ENCODE measurements around the gene PTPRE. TPM values are rescaled to one million over a fixed set of nuclear protein-coding genes. Genes with fewer than 3 reads are reported as not detected.

PTPRE gene
- total RNA-seq, 2 donors from 2014 or later: 26.9 to 36.1 TPM

GRCh38 chr10:128044961-128045832 is 138.3 kb downstream of the PTPRE start:
- DNase-seq: peak in 1 of 2 donors; percentile 21
- ATAC-seq: no peak
- intact Hi-C loops (cut with DNase I, micrococcal nuclease): no loop called here

DNA sequence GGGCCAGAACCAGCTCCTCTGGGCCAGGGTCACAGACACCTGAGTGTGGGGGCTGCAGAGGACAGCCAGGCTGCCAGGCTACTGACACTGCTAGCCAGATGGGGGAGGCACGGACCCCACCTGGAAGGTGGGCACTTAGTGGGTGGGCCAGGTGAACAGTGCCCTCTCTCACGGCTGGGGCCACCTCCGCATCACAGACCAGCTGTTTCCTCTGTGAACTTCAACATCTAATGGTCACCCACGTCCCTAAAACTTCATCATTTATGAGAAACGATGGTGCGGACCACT is 138.9 kb downstream of the PTPRE start:
- ATAC-seq: no peak
- intact Hi-C loops (cut with DNase I, micrococcal nuclease): no loop called here
- DNase-seq: no peak

- DNase-seq (peak in 1 of 2 donors; percentile 25), ATAC-seq (no peak)
- intact Hi-C loops (cut with DNase I, micrococcal nuclease): no loop called here
Measured at GRCh38 chr10:128046156-128046952, 139.5 kb downstream of the PTPRE start.

DNA sequence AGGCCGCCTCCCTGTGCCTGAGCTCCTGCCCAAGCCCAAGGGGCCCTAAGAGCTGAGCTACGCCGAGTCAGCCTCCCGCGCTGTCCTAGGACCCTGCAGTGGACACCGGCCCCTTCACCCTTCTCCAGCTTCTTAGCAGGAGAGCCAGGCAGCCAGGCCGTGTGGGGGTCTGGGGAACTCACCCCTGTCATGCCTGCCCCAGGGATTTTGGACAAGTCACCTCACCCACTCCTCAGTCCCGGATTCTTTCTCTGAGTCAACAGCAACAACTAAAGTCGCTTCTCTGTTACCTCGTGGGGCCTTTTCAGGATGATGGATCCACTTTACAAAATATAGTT is 140.0 kb downstream of the PTPRE start:
- ATAC-seq: no peak

DNA sequence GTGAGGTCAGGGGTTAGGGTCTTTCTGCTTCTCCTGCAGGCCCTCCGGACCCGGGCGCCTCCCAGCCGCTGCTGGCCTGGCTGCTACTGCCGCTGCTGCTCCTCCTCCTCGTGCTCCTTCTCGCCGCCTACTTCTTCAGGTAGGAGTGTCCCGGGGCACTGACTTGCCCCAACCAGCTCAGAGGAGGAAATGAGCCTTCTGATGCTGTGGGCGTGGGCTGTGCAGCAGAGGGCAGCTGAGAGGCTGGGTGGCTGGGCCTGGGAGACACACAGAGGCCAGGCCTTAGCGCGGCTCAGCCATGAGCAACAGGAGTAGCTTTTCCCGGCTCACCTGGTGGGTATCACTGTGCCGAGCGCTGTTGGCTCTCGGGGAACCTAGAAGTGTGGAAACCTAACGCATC is 140.4 kb downstream of the PTPRE start:
- intact Hi-C loops (cut with DNase I, micrococcal nuclease): no loop called here
- peak; percentile 99 for ATAC-seq
- peak; percentile 89 to 94 for DNase-seq

More for the DNA sequence above, 140.0 kb downstream of the PTPRE start:
- intact Hi-C loops (cut with DNase I, micrococcal nuclease): no loop called here
- DNase-seq: no peak

DNA sequence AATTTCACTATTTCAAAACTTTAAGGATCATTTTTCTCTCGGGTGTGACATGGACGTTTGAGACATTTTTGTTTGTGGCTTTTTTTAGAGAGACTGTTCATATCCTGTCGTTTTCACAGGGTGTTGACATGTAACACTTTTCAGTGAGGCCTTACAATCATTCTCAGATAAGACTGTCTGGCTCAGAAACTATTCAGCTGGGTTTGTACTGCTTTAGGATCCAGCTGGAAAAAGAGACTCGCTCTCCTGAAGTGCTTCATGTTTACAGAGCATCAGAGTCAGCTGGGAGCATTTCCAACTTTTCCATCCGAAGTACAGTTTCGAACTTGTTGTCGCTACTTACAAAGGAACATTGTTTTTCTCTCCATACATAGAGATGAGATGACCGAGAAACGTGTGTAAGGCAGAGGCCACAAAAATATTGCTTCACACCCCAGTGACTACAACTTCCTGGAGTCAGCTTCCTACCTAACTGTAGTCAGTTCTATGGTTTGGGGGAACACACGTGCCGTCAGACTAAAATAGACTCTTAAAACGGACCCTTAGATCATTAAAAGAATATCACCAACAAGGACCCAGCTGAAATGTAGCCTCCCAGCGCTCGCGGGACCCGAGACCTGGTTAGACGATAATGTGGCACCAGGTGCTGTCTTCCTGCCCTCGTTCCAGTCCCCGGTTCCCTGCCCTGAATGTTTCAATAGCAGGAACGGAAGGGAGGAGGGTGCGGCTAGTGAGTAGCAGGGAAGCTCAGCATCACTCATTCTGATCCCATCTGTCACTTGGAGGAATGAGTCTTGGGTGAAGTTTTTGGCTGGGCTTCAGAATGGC is 141.3 kb downstream of the PTPRE start:
- ATAC-seq: peak; percentile 57
- DNase-seq: peak; percentile 43 to 53

GRCh38 chr10:128048819-128049210 is 141.9 kb downstream of the PTPRE start:
- DNase-seq: no peak
- no peak for ATAC-seq
- intact Hi-C loops (cut with DNase I, micrococcal nuclease): no loop called here

More for the DNA sequence above, 141.3 kb downstream of the PTPRE start:
- intact Hi-C loops (cut with DNase I, micrococcal nuclease): no loop called here

GRCh38 chr10:128049226-128050120 is 142.6 kb downstream of the PTPRE start:
- intact Hi-C loops (cut with DNase I, micrococcal nuclease): no loop called here
- DNase-seq (peak in 1 of 2 donors; percentile 12), ATAC-seq (no peak)

- ATAC-seq (no peak), DNase-seq (peak in 1 of 2 donors; percentile 4)
- intact Hi-C loops (cut with DNase I, micrococcal nuclease): no loop called here
Measured at GRCh38 chr10:128050121-128050516, 143.2 kb downstream of the PTPRE start.

DNA sequence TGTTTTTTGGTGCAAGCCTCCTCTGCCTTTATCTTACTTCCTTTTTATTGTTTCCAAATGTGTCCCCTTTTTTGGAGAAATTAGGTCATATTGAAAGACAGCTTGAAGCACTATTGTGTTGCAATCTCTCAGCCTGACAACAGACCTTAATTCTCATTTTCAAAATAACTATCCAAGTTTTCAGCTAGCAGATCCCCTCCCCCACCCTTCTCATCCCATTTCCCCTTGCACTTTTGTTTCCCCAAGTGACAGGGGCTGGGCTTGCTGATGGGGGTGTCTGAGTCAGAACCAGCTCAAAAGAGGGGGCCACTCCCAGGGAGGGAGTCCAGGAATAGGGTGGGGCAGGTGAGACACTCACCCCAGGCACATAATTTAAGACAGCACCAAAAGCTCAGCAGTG is 144.0 kb downstream of the PTPRE start:
- no peak for ATAC-seq
- peak in 1 of 2 donors; percentile 31 for DNase-seq
- intact Hi-C loops (cut with DNase I, micrococcal nuclease): no loop called here

- DNase-seq (peak in 1 of 2 donors; percentile 27), ATAC-seq (no peak)
- intact Hi-C loops (cut with DNase I, micrococcal nuclease): no loop called here
Measured at GRCh38 chr10:128051548-128051947, 144.6 kb downstream of the PTPRE start.

- DNase-seq (peak; percentile 4 to 11), ATAC-seq (no peak)
- intact Hi-C loops (cut with DNase I, micrococcal nuclease): no loop called here
Measured at GRCh38 chr10:128052696-128053095, 145.8 kb downstream of the PTPRE start.

GRCh38 chr10:128053356-128053755 is 146.5 kb downstream of the PTPRE start:
- peak; percentile 2 to 17 for DNase-seq
- intact Hi-C loops (cut with DNase I, micrococcal nuclease): no loop called here

GRCh38 chr10:128054163-128054970 is 147.5 kb downstream of the PTPRE start:
- DNase-seq: peak; percentile 3 to 32
- intact Hi-C loops (cut with DNase I, micrococcal nuclease): no loop called here

More at GRCh38 chr10:128053356-128053755, 146.5 kb downstream of the PTPRE start:
- ATAC-seq: no peak

GRCh38 chr10:128055061-128055868 is 148.4 kb downstream of the PTPRE start:
- intact Hi-C loops (cut with DNase I, micrococcal nuclease): no loop called here
- no peak for ATAC-seq
- DNase-seq: peak in 1 of 2 donors; percentile 19

More at GRCh38 chr10:128054163-128054970, 147.5 kb downstream of the PTPRE start:
- ATAC-seq: no peak

- ATAC-seq (no peak), DNase-seq (peak in 1 of 2 donors; percentile 22)
- intact Hi-C loops (cut with DNase I, micrococcal nuclease): no loop called here
Measured at GRCh38 chr10:128056303-128057050, 149.6 kb downstream of the PTPRE start.

Data from left colon (tissue), 2 donors.